A673 (cell line): ENCODE data around the gene IDH1.
"Not testable (repeated sequence)": the region's sequence is repeated elsewhere in the genome, so short reads cannot be mapped to it uniquely, and the experiment has no call there.

Source experiments
- EZH2 ChIP-seq: fragments of 200-600 bp; sonication (generic); IDR thresholded peaks from 2 replicates; pipeline ENCODE4 v1.6.1; 2017; ENCODE audit warnings: borderline replicate concordance, low read depth, mild to moderate bottlenecking, mixed read lengths, antibody characterized with exemption, low read length; ENCODE audit not compliant: poor library complexity, severe bottlenecking
- TF ChIP-seq, protein P1 (sequence below): fragments of 300-800, 200-600 bp; sonication (generic); conservative IDR thresholded peaks from 2 replicates; pipeline ENCODE4 v1.5.1; 2017; ENCODE audit warnings: low read depth, mild to moderate bottlenecking, antibody characterized with exemption, low read length, moderate library complexity, mixed read lengths

- TF ChIP-seq, protein P1, sequence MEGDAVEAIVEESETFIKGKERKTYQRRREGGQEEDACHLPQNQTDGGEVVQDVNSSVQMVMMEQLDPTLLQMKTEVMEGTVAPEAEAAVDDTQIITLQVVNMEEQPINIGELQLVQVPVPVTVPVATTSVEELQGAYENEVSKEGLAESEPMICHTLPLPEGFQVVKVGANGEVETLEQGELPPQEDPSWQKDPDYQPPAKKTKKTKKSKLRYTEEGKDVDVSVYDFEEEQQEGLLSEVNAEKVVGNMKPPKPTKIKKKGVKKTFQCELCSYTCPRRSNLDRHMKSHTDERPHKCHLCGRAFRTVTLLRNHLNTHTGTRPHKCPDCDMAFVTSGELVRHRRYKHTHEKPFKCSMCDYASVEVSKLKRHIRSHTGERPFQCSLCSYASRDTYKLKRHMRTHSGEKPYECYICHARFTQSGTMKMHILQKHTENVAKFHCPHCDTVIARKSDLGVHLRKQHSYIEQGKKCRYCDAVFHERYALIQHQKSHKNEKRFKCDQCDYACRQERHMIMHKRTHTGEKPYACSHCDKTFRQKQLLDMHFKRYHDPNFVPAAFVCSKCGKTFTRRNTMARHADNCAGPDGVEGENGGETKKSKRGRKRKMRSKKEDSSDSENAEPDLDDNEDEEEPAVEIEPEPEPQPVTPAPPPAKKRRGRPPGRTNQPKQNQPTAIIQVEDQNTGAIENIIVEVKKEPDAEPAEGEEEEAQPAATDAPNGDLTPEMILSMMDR = not testable (repeated sequence)
- not testable (repeated sequence) for TF ChIP-seq EZH2
These were observed 2.3 kb upstream of the IDH1 start for GRCh38 chr2:208256849-208257813.
